ENCODE measurements around the gene SOX10.

Gene SOX10

GRCh38 chr22:37932401-37932800 lies 52.0 kb downstream of the SOX10 start:
- TF ChIP-seq TAF1 (IDR thresholded peaks at IDR 0.05; ENCODE audit: borderline replicate concordance, insufficient read depth, low read length) = no peak
- TF ChIP-seq REST (IDR thresholded peaks at IDR 0.05; ENCODE audit: insufficient read depth in 1 of 2, low read depth in 2 of 2, low read length in 2 of 2) = no peak
- TF ChIP-seq SIN3A (IDR thresholded peaks at IDR 0.05; ENCODE audit: borderline replicate concordance, insufficient read depth, low read length) = no peak
- TF ChIP-seq POLR2AphosphoS5 (IDR thresholded peaks at IDR 0.05; ENCODE audit: low read depth, low read length) = no peak
- TF ChIP-seq FOXP2 (optimal IDR thresholded peaks at IDR 0.05; ENCODE audit: borderline replicate concordance, extremely low read depth, extremely low read length, insufficient read depth) = no peak

DNA sequence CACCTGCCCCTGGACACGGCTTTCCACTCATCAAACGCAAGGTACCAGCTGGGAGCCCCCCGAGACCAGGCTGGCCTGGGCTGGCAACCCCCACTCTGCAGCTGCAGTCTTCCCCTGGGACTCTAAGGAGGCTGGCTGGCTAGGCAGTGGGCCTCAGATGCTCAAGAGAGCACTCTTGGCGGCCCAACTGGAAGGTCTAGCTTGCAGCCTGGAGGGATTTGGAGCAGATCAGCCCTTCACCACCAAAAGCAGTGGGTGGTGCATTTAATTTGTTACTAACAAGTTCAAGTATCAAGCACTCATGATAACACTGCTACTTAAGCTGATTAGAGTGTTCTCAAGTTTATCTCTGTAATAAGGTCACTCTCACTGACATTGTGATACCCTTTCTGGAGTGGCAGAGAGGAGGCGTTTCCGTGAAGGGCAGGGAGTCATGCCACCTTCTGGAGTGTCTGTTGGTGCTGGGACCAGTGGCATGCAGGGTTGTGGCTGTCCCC lies 52.4 kb downstream of the SOX10 start:
- no peak for TF ChIP-seq TAF1 (IDR thresholded peaks at IDR 0.05; ENCODE audit: borderline replicate concordance, insufficient read depth, low read length)
- TF ChIP-seq POLR2AphosphoS5 (IDR thresholded peaks at IDR 0.05; ENCODE audit: low read depth, low read length) = no peak
- no peak for TF ChIP-seq REST (IDR thresholded peaks at IDR 0.05; ENCODE audit: insufficient read depth in 1 of 2, low read depth in 2 of 2, low read length in 2 of 2)
- TF ChIP-seq SIN3A (IDR thresholded peaks at IDR 0.05; ENCODE audit: borderline replicate concordance, insufficient read depth, low read length) = no peak
- TF ChIP-seq FOXP2 (optimal IDR thresholded peaks at IDR 0.05; ENCODE audit: borderline replicate concordance, extremely low read depth, extremely low read length, insufficient read depth) = no peak

- TF ChIP-seq TAF1 (IDR thresholded peaks at IDR 0.05; ENCODE audit: borderline replicate concordance, insufficient read depth, low read length) = no peak
- no peak for TF ChIP-seq REST (IDR thresholded peaks at IDR 0.05; ENCODE audit: insufficient read depth in 1 of 2, low read depth in 2 of 2, low read length in 2 of 2)
- no peak for TF ChIP-seq FOXP2 (optimal IDR thresholded peaks at IDR 0.05; ENCODE audit: borderline replicate concordance, extremely low read depth, extremely low read length, insufficient read depth)
- no peak for TF ChIP-seq POLR2AphosphoS5 (IDR thresholded peaks at IDR 0.05; ENCODE audit: low read depth, low read length)
- TF ChIP-seq SIN3A (IDR thresholded peaks at IDR 0.05; ENCODE audit: borderline replicate concordance, insufficient read depth, low read length) = no peak
These were observed 53.4 kb downstream of the SOX10 start for GRCh38 chr22:37930952-37931440.

- TF ChIP-seq FOXP2 (optimal IDR thresholded peaks at IDR 0.05; ENCODE audit: borderline replicate concordance, extremely low read depth, extremely low read length, insufficient read depth) = no peak
- TF ChIP-seq SIN3A (IDR thresholded peaks at IDR 0.05; ENCODE audit: borderline replicate concordance, insufficient read depth, low read length) = no peak
- no peak for TF ChIP-seq TAF1 (IDR thresholded peaks at IDR 0.05; ENCODE audit: borderline replicate concordance, insufficient read depth, low read length)
- TF ChIP-seq REST (IDR thresholded peaks at IDR 0.05; ENCODE audit: insufficient read depth in 1 of 2, low read depth in 2 of 2, low read length in 2 of 2) = no peak
- TF ChIP-seq POLR2AphosphoS5 (IDR thresholded peaks at IDR 0.05; ENCODE audit: low read depth, low read length) = no peak
These were observed 53.9 kb downstream of the SOX10 start for GRCh38 chr22:37930270-37930951.
